ENCODE measurements around the gene CSF1R. TPM values are rescaled to one million over a fixed set of nuclear protein-coding genes. Genes with fewer than 3 reads are reported as not detected.

Gene CSF1R
- total and polyA plus RNA-seq, 2 of the 8 experiments (the other 6 are each of a cell fraction or from before 2014, with no cell fraction given) = 0.12 TPM; not detected in 1

GRCh38 chr5:150125334-150125733 lies 39.0 kb upstream of the CSF1R start:
- ChIA-PET CTCF (ENCODE audit: partially characterized antibody) (interaction anchor here (0.7 to 16.9 kb wide), 12 partner anchors 11 to 100 kb away, joined by 3 to 188 read pairs (median 5); no protein-coding TSS in a partner anchor), POLR2A (ENCODE audit: partially characterized antibody) (no interaction called here)
- H4K20me1 ChIP-seq (replicated peaks in 1 of 2; ENCODE audit: control insufficient read depth in 1 of 2, insufficient read depth in 2 of 2, low read length in 2 of 2) = peaks cover 0 to 8% of the 10 kb centered on the region in 2 experiments
- H3K4me3 ChIP-seq (ENCODE audit: extremely low read depth in 1 of 4, insufficient read depth in 2 of 4, low read depth in 3 of 4, low read length in 4 of 4) = no peak overlapping the region
- no peak overlapping the region for H3K23ac ChIP-seq (ENCODE audit: insufficient read length)
- H3K9me3 ChIP-seq (ENCODE audit: insufficient read depth in 2 of 2, low read depth in 1 of 2, low read length in 1 of 2) = no peaks in the 10 kb centered on the region
- H3K79me1 ChIP-seq (ENCODE audit: low read depth, low read length) = no peaks in the 10 kb centered on the region
- H3K4me1 ChIP-seq (replicated peaks in 1 of 4; ENCODE audit: control insufficient read depth in 3 of 4, insufficient read depth in 4 of 4, low read length in 3 of 4) = peaks cover 1 to 7% (median 5%) of the 10 kb centered on the region in 4 experiments
- no peak overlapping the region for H4K5ac ChIP-seq (ENCODE audit: insufficient read length, low read depth, low read length)
- FAIRE-seq = no peak
- no peak overlapping the region for H3K56ac ChIP-seq (replicated peaks; ENCODE audit: insufficient read length, low read depth, low read length)
- H3K36me3 ChIP-seq (ENCODE audit: control insufficient read depth in 2 of 4, insufficient read depth in 4 of 4, low read length in 3 of 4) = no peaks in the 10 kb centered on the region
- no peak overlapping the region for H2BK20ac ChIP-seq (ENCODE audit: low read length)
- no peaks in the 10 kb centered on the region for H3K79me2 ChIP-seq (ENCODE audit: control insufficient read depth in 1 of 2, insufficient read depth in 2 of 2, low read length in 2 of 2)
- H3K9ac ChIP-seq (replicated peaks in 1 of 4; ENCODE audit: extremely low read depth in 1 of 4, low read depth in 3 of 4, low read length in 3 of 4) = no peak overlapping the region
- H4K8ac ChIP-seq (ENCODE audit: extremely low read depth, insufficient read depth, low read length) = no peak overlapping the region
- H3K27me3 ChIP-seq (replicated peaks in 1 of 4; ENCODE audit: control insufficient read depth in 3 of 4, extremely low read depth in 1 of 4, insufficient read depth in 3 of 4, low read length in 3 of 4) = no peaks in the 10 kb centered on the region; a peak in 1 of 7 replicates
- no peak for TF ChIP-seq ZNF274 (IDR thresholded peaks at IDR 0.05; ENCODE audit: borderline replicate concordance, extremely low read depth, low read length)
- TF ChIP-seq YY1 (IDR thresholded peaks at IDR 0.05; ENCODE audit: low read depth, low read length) = no peak
- TF ChIP-seq CHD1 (IDR thresholded peaks at IDR 0.05; ENCODE audit: low read depth, low read length) = no peak
- TF ChIP-seq FOSL1 (IDR thresholded peaks at IDR 0.05; ENCODE audit: insufficient read depth, low read depth, low read length) = no peak
- no peak for TF ChIP-seq TAF1 (IDR thresholded peaks at IDR 0.05; ENCODE audit: low read depth, low read length)
- no peak for TF ChIP-seq RBBP5 (IDR thresholded peaks at IDR 0.05; ENCODE audit: borderline replicate concordance, low read depth, low read length)
- no peak for TF ChIP-seq HDAC6 (IDR thresholded peaks at IDR 0.05; ENCODE audit: low read depth, low read length)
- H4K91ac ChIP-seq (replicated peaks; ENCODE audit: insufficient read length, low read length) = no peak overlapping the region
- H2BK15ac ChIP-seq (ENCODE audit: low read length) = no peak overlapping the region
- H2BK12ac ChIP-seq (ENCODE audit: low read depth, low read length) = no peak overlapping the region
- WGBS, 2 experiments (ENCODE audit: extremely low coverage in 1 of 2, insufficient coverage in 1 of 2, insufficient read length in 1 of 2, insufficient replicate concordance in 2 of 2, low coverage in 1 of 2, low lambda C conversion rate in 2 of 2, missing lambda C conversion rate in 1 of 2) = 95% methylated on average over 10 of the region's 10 CpGs; no CpG with 5 or more reads in 1 of the 2 experiments
- no peak overlapping the region for H3K4me2 ChIP-seq (ENCODE audit: insufficient read depth in 1 of 2, low read depth in 2 of 2, low read length in 2 of 2)
- no peak overlapping the region for H2BK120ac ChIP-seq (replicated peaks; ENCODE audit: low read depth, low read length)
- no peak overlapping the region for H2AK5ac ChIP-seq (ENCODE audit: low read depth, low read length)
- no peak overlapping the region for H3K27ac ChIP-seq (ENCODE audit: low read depth, low read length)
- H2AFZ ChIP-seq (ENCODE audit: low read length) = no peak overlapping the region
- H2BK5ac ChIP-seq (ENCODE audit: low read depth, low read length) = no peak overlapping the region
- no peak for DNase-seq (ENCODE audit: low read depth in 1 of 2, low spot score in 2 of 2)
- H3K14ac ChIP-seq (ENCODE audit: insufficient read length) = no peak overlapping the region
- H3K23me2 ChIP-seq (ENCODE audit: low read depth, low read length) = no peaks in the 10 kb centered on the region
- no peak overlapping the region for H3K18ac ChIP-seq (ENCODE audit: extremely low read depth, low read length)
- H3K4ac ChIP-seq (replicated peaks; ENCODE audit: insufficient read length, low read depth, low read length) = no peak overlapping the region
